Tibial artery (tissue), 4 donors: ENCODE results near the gene INPP4B.

ENCODE experiments used
- DNase-seq, 2 donors: peaks; one replicate each; pipeline ENCODE4 v3.0.0-alpha.2; 2019
- H3K27ac ChIP-seq, 2 donors: fragments of 200-600 bp; sonication (generic) in 1 of 2; 1 replicate in 1 of 2; 2 replicates in 1 of 2; pipeline ENCODE4 v1.5.1; 2018 to 2019; ENCODE audit warnings: mild to moderate bottlenecking in 1 of 2
- H3K27me3 ChIP-seq, 2 donors: fragments of 200-600 bp; sonication (generic) in 1 of 2; one replicate each; pipeline versions ENCODE4 v1.5.1 to v1.6.0; 2016 to 2019
- H3K36me3 ChIP-seq, 3 donors: fragments of 200-600 bp; sonication (generic) in 2 of 3; one replicate each; pipeline ENCODE4 v1.5.1; 2016 to 2019; ENCODE audit warnings: mild to moderate bottlenecking in 2 of 3
- H3K4me1 ChIP-seq, 4 donors: fragments of 200-600 bp; sonication (generic) in 2 of 4; 1 replicate in 3 of 4; 2 replicates in 1 of 4; pipeline ENCODE4 v1.5.1; 2016 to 2019
- H3K4me3 ChIP-seq, 2 donors: fragments of 200-600 bp; sonication (generic) in 1 of 2; 1 replicate in 1 of 2; 2 replicates in 1 of 2; pipeline ENCODE4 v1.5.1; 2018 to 2019; ENCODE audit warnings: mild to moderate bottlenecking in 2 of 2
- H3K9me3 ChIP-seq, 3 donors: fragments of 200-600 bp; sonication (generic) in 1 of 3; one replicate each; pipeline ENCODE4 v1.5.1; 2016 to 2019
- CTCF ChIP-seq, 2 experiments: fragments of 200-600 bp in 1 of 2; fragments of 450-650 bp in 1 of 2; IDR thresholded peaks; one replicate each; pipeline ENCODE4 v1.5.1; 2017 to 2019; ENCODE audit warnings: antibody characterized with exemption in 2 of 2, mild to moderate bottlenecking in 1 of 2, moderate library complexity in 1 of 2
- intact Hi-C: fragments of 100-400 bp; cut with DNase I; formaldehyde crosslinking; loops from one replicate; pipeline ENCODE4 v1.15.0; 2023; ENCODE audit warnings: low total_unique reads

INPP4B gene

GRCh38 chr4:142776026-142776425 lies 70.1 kb downstream of the INPP4B start:
- Histone ChIP-seq H3K27me3 (no peaks in the 10 kb centered on the region), H3K27ac (no peak overlapping the region), H3K4me1 (peaks cover 0 to 11% (median 1%) of the 10 kb centered on the region in 4 donors), H3K36me3 (no peaks in the 10 kb centered on the region), H3K4me3 (no peak overlapping the region), H3K9me3 (no peaks in the 10 kb centered on the region)
- no peak for DNase-seq
- intact Hi-C loops: no loop called here
- TF ChIP-seq CTCF (IDR thresholded peaks at IDR 0.05): no peak

- no peak for TF ChIP-seq CTCF (IDR thresholded peaks at IDR 0.05)
- Histone ChIP-seq H3K4me1 (peaks cover 0 to 5% (median 1%) of the 10 kb centered on the region in 4 donors), H3K36me3 (no peaks in the 10 kb centered on the region), H3K9me3 (no peaks in the 10 kb centered on the region), H3K27ac (no peak overlapping the region), H3K4me3 (no peak overlapping the region), H3K27me3 (no peaks in the 10 kb centered on the region)
- no peak for DNase-seq
- intact Hi-C loops: no loop called here
These were observed 72.6 kb downstream of the INPP4B start for GRCh38 chr4:142773505-142773904.

- Histone ChIP-seq H3K27me3 (no peaks in the 10 kb centered on the region), H3K9me3 (no peaks in the 10 kb centered on the region), H3K4me3 (no peak overlapping the region), H3K27ac (no peak overlapping the region), H3K36me3 (no peaks in the 10 kb centered on the region), H3K4me1 (peaks cover 0 to 4% (median 0%) of the 10 kb centered on the region in 4 donors)
- no peak for TF ChIP-seq CTCF (IDR thresholded peaks at IDR 0.05)
- no peak for DNase-seq
- intact Hi-C loops: no loop called here
These were observed 83.8 kb downstream of the INPP4B start for GRCh38 chr4:142762280-142762679.

- intact Hi-C loops: no loop called here
- Histone ChIP-seq H3K4me1 (peaks cover 0 to 9% (median 0%) of the 10 kb centered on the region in 4 donors), H3K9me3 (no peaks in the 10 kb centered on the region), H3K27me3 (no peaks in the 10 kb centered on the region), H3K27ac (no peak overlapping the region), H3K36me3 (no peaks in the 10 kb centered on the region), H3K4me3 (no peak overlapping the region)
- no peak for DNase-seq
- no peak for TF ChIP-seq CTCF (IDR thresholded peaks at IDR 0.05)
These were observed 93.8 kb downstream of the INPP4B start for GRCh38 chr4:142752202-142752786.

- Histone ChIP-seq H3K9me3 (peaks cover 0 to 12% (median 6%) of the 10 kb centered on the region in 3 donors), H3K27ac (no peak overlapping the region), H3K27me3 (no peaks in the 10 kb centered on the region), H3K4me3 (no peak overlapping the region), H3K36me3 (no peaks in the 10 kb centered on the region), H3K4me1 (no peaks in the 10 kb centered on the region)
- DNase-seq: no peak
- intact Hi-C loops: no loop called here
- no peak for TF ChIP-seq CTCF (IDR thresholded peaks at IDR 0.05)
These were observed 102.8 kb downstream of the INPP4B start for GRCh38 chr4:142743121-142743825.
